GM20000 (cell line): ENCODE measurements around the gene PLS3.
"Not testable (repeated sequence)": the region's sequence is repeated elsewhere in the genome, so short reads cannot be mapped to it uniquely, and the experiment has no call there.

ENCODE experiments used
- DNase-seq: peaks from one replicate; pipeline ENCODE4 v3.0.0; 2012; ENCODE audit warnings: low spot score
- TF ChIP-seq, protein P1 (sequence below): IDR thresholded peaks from 2 replicates; pipeline ENCODE4 v1.5.1; 2012; ENCODE audit warnings: mild to moderate bottlenecking, control low read depth; ENCODE audit errors: extremely low read depth, missing control alignments

Gene PLS3

DNA sequence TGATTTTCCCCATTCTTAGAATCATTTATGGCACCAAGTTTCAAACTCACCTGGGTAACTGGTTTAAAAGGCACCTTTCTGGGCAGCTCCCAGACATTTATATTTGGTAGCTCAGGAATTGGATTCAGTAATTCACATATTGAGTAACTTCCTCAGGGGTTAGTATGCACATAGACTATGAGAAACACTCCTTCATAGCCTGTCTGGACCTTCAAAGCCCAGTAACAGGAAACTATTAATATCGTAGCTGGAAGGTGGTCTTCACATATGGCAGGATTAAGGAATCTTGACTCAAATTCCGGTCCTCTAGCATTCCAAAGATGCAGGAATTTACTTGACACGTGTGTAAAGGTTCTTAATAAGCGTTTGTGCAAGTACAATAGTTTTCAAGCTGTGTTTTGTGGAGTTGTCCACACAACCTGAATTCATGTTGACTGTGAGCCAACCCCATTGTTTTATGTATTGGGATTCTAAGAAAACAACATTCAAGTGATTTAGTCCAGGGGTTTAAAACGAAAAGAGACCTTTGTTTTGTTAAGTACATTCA lies 78.4 kb downstream of the PLS3 start:
- no peak for DNase-seq
- TF ChIP-seq, protein P1, sequence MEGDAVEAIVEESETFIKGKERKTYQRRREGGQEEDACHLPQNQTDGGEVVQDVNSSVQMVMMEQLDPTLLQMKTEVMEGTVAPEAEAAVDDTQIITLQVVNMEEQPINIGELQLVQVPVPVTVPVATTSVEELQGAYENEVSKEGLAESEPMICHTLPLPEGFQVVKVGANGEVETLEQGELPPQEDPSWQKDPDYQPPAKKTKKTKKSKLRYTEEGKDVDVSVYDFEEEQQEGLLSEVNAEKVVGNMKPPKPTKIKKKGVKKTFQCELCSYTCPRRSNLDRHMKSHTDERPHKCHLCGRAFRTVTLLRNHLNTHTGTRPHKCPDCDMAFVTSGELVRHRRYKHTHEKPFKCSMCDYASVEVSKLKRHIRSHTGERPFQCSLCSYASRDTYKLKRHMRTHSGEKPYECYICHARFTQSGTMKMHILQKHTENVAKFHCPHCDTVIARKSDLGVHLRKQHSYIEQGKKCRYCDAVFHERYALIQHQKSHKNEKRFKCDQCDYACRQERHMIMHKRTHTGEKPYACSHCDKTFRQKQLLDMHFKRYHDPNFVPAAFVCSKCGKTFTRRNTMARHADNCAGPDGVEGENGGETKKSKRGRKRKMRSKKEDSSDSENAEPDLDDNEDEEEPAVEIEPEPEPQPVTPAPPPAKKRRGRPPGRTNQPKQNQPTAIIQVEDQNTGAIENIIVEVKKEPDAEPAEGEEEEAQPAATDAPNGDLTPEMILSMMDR: no peak

DNA sequence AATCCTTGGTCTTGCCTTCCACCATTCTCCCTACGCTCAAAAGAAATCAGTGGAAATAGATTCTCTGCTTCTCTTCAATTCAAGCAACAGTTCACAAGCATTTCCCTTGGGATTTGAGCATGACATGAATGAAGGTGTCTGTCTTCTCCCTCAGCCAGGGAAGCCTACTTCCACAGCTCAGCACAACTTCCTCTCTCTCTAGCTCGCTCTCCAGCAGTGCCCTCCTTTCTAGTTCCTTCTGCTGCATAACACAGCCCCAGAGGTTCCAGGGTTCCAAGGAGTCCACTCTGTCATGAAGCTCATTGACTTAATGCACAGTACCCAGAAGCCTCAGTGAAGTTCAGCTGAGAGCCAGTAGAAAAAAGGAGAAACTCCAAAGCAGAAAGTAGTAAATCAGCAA lies 81.3 kb downstream of the PLS3 start:
- TF ChIP-seq, protein P1: no peak
- no peak for DNase-seq

DNA sequence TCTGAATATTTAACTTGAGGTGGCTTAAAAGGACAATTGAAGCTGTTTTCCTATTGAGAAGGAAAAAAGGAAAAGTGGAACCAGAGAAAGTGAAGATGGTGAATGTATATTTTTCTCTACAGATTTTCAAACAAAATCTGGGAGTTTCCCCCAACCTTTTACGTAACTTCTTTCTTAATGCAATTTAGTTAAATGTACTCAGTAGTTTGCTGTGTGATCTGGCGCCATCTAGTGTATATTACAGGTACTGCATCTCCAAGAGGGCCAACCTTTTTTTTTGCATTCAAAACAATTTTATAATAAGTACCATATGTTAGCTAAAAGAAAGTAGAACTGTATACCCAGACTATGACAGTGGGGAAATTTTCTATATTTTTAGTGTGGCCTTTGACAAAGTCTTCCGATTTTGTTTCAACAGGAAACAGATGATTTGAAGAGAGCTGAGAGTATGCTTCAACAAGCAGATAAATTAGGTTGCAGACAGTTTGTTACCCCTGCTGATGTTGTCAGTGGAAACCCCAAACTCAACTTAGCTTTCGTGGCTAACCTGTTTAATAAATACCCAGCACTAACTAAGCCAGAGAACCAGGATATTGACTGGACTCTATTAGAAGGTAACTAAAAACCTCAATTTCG lies 82.0 kb downstream of the PLS3 start:
- TF ChIP-seq, protein P1: peak; percentile 31
- DNase-seq: peak; percentile 9

DNA sequence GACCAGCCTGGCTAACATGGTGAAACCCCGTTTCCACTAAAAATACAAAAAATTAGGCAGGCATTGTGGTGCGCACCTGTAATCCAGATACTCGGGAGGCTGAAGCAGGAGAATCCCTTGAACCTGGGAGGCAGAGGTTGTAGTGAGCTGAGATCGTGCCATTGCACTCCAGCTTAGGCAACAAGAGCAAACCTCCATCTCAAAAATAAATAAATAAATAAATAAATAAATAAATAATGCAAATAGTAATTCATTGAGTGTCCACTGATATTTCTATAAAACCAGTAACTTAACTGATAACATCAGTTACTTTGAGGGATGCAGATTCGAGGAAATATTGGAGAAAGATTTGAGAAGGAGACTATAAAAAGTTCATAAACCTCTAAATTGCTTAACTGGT lies 83.4 kb downstream of the PLS3 start:
- not testable (repeated sequence) for DNase-seq

DNA sequence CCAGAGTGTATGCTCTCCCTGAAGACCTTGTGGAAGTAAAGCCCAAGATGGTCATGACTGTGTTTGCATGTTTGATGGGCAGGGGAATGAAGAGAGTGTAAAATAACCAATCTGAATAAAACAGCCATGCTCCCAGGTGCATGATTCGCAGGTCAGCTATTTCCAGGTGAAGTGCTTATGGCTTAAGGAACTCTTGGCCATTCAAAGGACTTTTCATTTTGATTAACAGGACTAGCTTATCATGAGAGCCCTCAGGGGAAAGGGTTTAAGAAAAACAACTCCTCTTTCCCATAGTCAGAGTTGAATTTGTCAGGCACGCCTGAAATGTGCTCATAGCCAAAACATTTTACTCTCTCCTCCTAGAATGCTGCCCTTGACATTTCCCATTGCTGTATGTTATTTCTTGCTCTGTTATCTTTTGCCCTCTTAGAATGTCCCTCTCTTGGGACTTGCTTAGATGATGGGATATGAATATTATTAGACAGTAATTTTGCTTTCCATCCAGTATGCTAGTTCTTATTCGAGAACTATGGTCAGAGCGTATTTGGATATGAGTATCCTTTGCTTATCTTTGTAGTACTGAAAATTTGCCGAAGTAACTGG lies 88.6 kb downstream of the PLS3 start:
- TF ChIP-seq, protein P1: no peak
- no peak for DNase-seq

DNA sequence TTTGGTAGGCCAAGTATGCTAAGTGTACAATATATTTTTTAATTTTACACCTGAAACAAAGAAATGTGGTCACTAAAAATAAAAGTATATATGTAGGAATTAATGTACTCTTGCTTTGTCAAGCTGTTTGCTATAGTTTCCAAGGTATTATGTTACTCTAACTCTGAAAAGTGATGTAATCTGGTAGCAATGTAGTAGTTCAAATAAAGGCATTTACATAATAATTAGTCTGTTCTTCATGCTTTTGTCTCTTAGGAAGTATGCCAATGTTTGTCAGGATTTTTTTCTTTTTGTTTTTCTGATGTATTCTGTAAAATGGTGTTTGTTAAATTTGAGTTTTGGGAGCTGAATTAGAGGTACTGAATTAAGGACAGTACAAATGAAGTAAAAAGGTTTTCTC lies 89.5 kb downstream of the PLS3 start:
- DNase-seq: no peak
- TF ChIP-seq, protein P1: no peak

DNA sequence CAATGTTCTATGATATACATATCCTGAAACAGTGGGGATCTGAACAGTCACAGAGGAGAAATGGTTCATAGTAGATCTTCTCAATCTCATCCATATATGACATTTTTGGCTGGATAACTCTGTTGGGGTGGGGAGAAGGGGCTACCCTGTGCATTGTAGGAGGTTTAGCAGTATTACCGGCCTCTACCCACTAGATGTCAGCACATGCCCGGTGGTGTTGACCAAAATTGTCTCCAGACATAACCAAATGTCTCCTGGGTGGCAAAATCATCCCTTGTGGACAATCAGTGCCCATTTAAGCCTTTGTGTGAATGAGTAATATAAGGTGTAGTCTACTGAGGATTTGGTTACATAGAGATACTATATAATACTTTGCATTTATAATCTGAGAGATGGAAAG lies 89.9 kb downstream of the PLS3 start:
- TF ChIP-seq, protein P1: no peak
- no peak for DNase-seq

DNA sequence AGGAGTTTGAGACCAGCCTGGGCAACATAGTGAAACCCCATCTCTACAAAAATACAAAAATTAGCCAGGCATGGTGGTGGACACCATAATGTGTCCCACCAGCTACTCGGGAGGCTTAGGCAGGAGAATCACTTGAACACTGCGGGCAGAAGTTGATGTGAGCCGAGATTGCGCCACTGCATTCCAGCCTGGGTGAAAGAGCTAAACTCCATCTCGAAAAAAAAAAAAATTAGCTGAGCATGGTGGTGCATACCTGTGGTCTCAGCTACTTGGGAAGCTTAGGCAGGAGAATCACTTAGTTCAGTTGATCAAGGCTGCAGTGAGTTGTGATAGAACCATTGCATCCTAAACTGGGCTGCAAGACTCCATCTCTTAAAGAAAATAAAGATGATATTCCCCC lies 91.2 kb downstream of the PLS3 start:
- TF ChIP-seq, protein P1: no peak
- DNase-seq: no peak
